ENCODE data around the gene WDR27.
"Not testable (repeated sequence)": the region's sequence is repeated elsewhere in the genome, so short reads cannot be mapped to it uniquely, and the experiment has no call there.

The WDR27 gene

GRCh38 chr6:169491482-169491881, 210.3 kb downstream of the WDR27 start:
- DNase-seq (ENCODE audit: low spot score) (no peak), FAIRE-seq (no peak)

GRCh38 chr6:169490830-169491229, 211.0 kb downstream of the WDR27 start:
- DNase-seq (ENCODE audit: low spot score) (no peak), FAIRE-seq (no peak)

DNA sequence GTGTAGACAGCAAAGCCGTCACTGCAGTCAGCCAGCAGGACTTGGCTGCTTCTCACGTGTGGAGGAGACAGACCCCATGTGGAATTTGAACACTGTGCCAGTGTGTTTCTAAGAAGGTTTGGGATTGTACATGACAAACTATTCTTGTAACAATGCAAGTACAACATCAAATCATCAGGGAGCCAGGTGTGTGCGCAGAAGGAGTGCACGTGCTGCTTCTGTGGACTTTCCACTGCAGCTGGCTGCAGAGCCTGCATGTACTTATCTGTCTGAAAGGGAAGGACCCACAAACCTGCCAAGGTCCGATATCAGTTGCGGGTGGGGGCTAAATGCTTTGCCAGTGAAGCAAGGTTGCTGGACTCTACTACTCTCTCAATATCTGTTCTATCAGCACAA, 211.6 kb downstream of the WDR27 start:
- no peak for FAIRE-seq

GRCh38 chr6:169489563-169490245, 212.1 kb downstream of the WDR27 start:
- FAIRE-seq: no peak
- no peak for DNase-seq (ENCODE audit: low spot score)

More for the DNA sequence above, 211.6 kb downstream of the WDR27 start:
- no peak for DNase-seq (ENCODE audit: low spot score)

GRCh38 chr6:169487579-169488436, 214.0 kb downstream of the WDR27 start:
- no peak for DNase-seq (ENCODE audit: low spot score)
- FAIRE-seq: no peak

DNA sequence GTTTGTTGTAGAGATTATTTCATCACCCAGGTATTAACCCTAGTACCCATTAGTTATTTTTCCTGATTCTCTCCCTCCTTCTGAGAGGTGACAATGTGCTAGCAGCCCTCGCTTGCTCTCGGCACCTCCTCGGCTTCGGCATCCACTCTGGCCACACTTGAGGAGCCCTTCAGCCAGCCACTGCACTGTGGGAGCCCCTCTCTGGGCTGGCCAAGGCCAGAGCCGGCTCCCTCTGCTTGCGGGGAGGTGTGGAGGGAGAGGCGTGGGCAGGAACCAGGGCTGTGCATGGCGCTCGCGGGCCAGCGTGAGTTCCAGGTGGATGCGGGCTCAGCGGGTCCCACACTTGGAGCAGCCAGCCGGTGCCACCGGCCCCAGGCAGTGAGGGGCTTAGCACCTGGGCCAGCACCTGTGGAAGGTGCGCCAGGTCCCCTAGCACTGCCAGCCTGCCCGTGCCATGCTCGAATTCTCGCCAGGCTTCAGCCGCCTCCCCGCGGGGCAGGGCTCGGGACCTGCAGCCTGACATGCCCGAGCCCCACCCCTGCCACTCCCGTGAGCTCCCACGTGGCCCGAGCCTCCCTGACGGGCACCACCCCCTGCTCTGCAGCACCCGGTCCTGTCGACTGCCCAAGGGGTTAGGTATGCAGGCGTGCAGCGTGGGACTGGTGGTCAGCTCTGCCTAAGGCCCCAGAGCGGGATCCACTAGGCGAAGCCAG, 221.9 kb downstream of the WDR27 start:
- FAIRE-seq: no peak
- no peak for DNase-seq (ENCODE audit: low spot score)

DNA sequence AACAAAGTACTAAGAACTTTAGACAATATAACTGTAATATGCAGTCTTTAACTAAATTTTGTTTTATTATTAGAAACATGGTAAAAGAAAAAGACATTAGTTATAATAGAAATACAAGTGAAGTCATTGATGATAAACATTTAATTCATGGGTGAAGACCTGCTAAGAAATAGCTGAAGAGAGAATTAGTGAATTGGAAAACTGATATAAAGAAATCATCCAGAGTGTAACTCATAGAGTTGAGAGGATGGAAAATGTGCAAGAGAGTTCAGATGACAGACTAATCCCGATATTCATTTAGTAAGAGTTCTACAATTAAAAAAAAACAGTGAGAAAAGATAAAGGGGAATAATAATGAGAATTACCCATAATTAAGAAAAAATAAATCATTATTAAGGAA, 227.5 kb downstream of the WDR27 start:
- no peak for DNase-seq (ENCODE audit: low spot score)
- no peak for FAIRE-seq

DNA sequence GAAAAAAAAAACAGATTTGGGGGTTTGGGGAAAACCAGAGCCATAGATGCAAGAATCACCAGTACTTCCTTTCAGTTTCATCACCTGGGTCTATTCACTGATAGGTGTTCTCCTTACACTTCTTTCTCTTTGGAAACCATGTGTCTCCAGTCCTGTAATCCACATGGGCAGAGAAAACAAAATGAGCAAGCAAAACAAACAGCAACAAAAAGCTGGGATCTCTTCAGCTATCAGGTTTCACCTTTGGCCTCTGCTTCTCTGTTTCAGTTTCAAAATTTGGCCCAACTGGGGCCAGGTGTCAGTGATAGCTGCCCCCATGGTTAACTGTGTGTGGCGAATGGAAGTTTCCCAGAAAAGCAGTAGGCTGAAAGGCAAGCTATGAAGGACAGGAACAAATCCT, 228.2 kb downstream of the WDR27 start:
- FAIRE-seq: no peak
- no peak for DNase-seq (ENCODE audit: low spot score)

DNA sequence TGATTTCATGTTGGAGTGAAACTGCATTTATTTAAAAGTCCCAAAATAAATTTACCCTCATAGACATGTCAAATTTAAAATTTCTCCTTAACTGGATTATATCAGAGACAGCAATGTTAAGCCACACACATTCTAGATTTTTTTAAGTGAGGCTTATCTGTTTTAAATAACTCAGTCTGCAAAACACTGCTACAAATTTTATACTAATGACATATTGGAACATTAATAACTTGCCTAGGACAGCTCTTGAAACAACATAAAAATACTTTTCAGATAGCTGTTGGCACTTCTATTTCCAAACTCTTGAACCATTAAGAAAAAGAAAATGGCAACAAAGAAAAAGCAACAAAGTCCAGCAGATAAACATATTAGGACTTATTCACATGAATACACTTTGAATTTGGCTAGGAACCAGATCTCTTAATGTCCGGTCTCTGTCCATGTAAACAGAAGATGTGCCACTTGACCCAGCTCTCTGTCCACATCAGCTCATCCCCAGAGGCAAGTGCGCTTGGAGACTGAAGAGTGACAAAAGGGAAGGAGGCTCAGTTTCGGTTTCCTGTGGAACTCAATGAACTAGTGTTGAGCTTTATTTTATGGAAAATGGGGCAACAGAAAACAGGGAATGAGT, 228.9 kb downstream of the WDR27 start:
- DNase-seq (ENCODE audit: low spot score): no peak
- no peak for FAIRE-seq

- DNase-seq (ENCODE audit: low spot score) (no peak), FAIRE-seq (no peak)
Observed at GRCh38 chr6:169470790-169471189, 231.0 kb downstream of the WDR27 start.

GRCh38 chr6:169469028-169469427, 232.8 kb downstream of the WDR27 start:
- FAIRE-seq: no peak
- no peak for DNase-seq (ENCODE audit: low spot score)

- FAIRE-seq; DNase-seq (ENCODE audit: low spot score): not testable (repeated sequence)
Observed at GRCh38 chr6:169467755-169468154, 234.1 kb downstream of the WDR27 start.

DNA sequence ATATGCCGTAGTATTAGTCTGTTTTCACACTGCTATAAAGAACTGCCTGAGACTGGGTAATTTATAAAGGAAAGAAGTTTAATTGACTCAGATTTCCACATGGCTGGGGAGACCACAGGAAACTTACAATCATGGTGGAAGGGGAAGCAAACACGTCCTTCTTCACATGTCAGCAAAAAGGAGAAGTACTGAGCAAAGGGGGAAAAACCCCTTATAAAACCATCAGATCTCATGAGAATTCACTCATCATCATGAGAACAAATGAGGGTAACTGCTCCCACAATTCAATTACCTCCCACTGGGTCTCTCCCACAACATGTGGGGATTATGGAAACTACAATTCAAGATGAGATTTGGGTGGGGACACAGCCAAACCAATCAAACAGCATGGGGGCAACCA, 235.6 kb downstream of the WDR27 start:
- FAIRE-seq; DNase-seq (ENCODE audit: low spot score): not testable (repeated sequence)

DNA sequence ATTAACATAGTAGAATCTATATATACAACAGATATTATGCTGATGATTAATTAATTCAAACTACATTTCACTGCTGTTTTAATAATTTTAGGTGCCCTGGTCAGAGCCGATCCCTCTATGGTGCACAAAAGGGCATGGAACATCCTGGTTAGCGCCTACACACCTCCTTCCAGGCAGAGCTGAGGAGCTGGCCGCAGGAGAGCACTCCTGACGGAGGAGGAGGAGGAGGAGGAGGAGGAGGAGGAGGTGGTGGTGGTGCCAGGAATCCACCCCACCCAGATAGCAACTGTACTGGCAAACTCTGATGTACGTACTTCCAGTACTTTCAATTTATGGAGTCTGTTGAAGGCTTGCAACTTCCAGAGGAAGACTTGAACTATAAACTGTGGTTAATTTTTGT, 244.1 kb downstream of the WDR27 start:
- DNase-seq (ENCODE audit: low spot score) (no peak), FAIRE-seq (no peak)

DNA sequence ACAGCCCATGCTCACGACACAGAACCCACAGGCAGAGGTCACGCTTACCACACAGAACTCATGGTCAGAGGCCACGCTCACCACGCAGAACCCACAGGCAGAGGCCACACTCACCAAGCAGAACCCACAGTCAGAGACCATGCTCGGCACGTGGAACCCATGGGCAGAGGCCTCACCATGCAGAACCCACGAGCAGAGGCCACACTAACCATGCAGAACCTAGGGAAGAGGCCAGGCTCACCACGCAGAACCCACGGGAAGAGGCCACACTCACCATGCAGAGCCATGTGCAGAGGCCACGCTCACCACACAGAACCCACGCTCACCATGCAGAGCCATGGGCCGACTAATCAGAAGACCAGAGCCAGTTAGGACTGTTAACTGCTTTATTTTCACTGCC, 245.0 kb downstream of the WDR27 start:
- no peak for DNase-seq (ENCODE audit: low spot score)
- FAIRE-seq: no peak

- no peak for DNase-seq (ENCODE audit: low spot score)
- no peak for FAIRE-seq
Observed at GRCh38 chr6:169455470-169455869, 246.4 kb downstream of the WDR27 start.

DNA sequence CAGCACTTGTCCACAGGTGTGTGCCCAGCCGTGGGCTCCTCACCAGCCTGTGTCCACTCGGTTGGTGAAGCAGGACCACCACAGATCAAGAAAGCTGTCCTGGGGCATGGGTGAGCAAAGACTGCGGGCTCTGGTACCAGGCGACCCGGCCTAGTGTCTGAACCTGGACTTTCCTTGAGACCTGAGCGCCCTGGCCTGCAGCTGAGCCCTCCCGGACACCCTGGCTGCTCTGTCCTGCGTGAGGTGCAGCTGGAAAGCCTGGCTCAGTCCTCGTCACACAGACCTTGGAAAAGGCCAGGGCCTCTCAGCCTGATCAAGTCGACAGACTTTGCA, 247.0 kb downstream of the WDR27 start:
- DNase-seq (ENCODE audit: low spot score): no peak
- FAIRE-seq: no peak

DNA sequence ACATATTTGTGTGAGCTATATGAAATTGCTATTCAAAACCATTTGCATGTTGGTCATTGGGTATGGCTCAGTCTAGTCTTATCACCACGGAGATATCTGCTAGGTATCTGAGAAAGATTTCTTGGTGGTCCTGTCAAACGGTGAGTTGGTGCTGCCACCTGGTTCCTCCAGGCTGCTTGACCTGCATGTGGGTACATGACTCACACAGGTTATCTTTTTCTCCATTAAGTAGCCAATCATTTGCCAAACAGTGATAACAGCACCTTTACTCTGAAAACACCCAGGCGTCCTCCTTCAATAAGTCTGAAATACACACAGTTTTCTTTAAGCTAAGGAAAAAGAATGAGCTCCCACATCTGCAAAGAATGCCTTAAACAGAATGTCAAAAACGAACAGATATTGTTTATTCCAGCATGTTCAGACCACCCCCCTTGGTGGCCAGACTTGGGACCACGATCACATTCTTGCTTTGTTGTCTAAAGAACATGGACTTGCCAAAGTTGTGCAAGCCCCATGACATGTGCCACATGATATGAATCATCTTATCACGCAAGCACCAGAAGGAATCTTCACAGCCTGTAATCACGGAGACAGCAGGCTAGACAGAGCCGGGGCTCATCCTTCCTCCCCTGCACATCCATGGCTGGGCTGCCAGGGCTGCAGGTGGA, 247.5 kb downstream of the WDR27 start:
- DNase-seq (ENCODE audit: low spot score): no peak
- no peak for FAIRE-seq

DNA sequence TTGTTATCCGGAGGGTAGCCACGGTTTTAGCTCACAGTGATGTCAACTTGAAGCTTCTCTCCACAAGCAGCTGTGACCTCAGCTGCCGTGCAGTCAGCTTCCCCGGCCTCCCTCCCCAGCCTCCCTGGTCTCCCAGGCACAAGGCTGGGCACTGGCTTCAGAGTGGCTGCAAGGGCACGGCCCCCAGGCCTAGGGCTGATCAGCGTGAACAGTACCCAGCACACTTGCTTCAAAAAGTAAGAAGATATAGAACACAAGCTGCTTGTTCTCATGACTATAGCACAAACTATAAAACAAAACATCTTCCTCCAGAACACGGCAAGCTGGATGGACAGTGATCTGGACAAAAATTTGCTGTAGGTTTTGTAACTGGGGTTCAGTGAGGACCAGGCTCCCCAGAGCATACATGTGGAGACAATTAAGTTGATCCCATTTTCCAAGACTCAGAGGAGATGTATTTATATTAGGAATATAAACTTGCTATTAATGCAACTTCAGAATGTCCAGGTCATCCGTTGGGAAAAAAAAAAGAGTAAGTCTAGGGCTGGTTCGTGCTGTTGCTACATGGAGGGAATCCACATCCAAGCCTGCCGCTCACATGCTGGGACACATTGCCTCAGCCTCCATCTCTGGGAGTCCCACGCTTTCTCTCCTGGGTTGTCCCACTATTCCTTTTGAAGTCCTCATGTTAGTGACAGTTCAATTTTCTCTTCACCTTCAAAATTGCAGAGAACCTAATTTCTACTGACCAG, 248.8 kb downstream of the WDR27 start:
- no peak for DNase-seq (ENCODE audit: low spot score)

GRCh38 chr6:169452117-169452868, 249.5 kb downstream of the WDR27 start:
- peak; percentile 28 for DNase-seq (ENCODE audit: low spot score)

More for the DNA sequence above, 248.8 kb downstream of the WDR27 start:
- no peak for FAIRE-seq

More at GRCh38 chr6:169452117-169452868, 249.5 kb downstream of the WDR27 start:
- peak; percentile 5 for FAIRE-seq
